Measurements from ENCODE around the gene METTL25.
"Not testable (repeated sequence)": the region's sequence is repeated elsewhere in the genome, so short reads cannot be mapped to it uniquely, and the experiment has no call there.

Gene METTL25

GRCh38 chr12:82359115-82359478 lies 768 bp downstream of the METTL25 start:
- peaks cover 10% of the 10 kb centered on the region for H3K4me1 ChIP-seq (ENCODE audit: control insufficient read depth, insufficient read depth, low read length)
- peak overlapping the region; percentile 22 for H3K4me3 ChIP-seq (ENCODE audit: low read length)
- no peaks in the 10 kb centered on the region for H3K9me3 ChIP-seq (ENCODE audit: control insufficient read depth, low read length)
- no peaks in the 10 kb centered on the region for H3K27me3 ChIP-seq (ENCODE audit: control insufficient read depth, insufficient read depth, low read length)
- H3K36me3 ChIP-seq (ENCODE audit: control insufficient read depth, insufficient read depth, low read length) = peaks cover 4% of the 10 kb centered on the region
- H3K9ac ChIP-seq (ENCODE audit: low read length) = peak overlapping the region; percentile 84

DNA sequence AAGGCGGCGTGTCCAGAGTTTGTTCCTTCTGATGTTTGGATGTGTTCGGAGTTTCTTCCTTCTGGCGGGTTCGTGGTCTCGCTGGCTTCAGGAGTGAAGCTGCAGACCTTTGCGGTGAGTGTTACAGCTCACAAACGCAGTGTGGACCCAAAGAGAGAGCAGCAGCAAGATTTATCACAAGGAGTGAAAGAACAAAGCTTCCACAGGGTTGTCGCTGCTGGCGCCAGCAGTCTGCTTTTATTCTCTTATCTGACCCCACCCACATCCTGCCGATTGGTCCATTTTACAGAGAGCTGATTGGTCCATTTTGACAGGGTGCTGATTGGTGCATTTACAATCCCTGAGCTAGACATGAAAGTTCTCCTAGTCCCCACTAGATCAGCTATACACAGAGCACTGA lies 2.5 kb downstream of the METTL25 start:
- not testable (repeated sequence) for H3K27me3 ChIP-seq (ENCODE audit: control insufficient read depth, insufficient read depth, low read length); H3K9me3 ChIP-seq (ENCODE audit: control insufficient read depth, low read length); H3K36me3 ChIP-seq (ENCODE audit: control insufficient read depth, insufficient read depth, low read length); H3K4me3 ChIP-seq (ENCODE audit: low read length); H3K9ac ChIP-seq (ENCODE audit: low read length)
- peaks cover 10% of the 10 kb centered on the region for H3K4me1 ChIP-seq (ENCODE audit: control insufficient read depth, insufficient read depth, low read length)

- Histone ChIP-seq H3K4me1 (ENCODE audit: control insufficient read depth, insufficient read depth, low read length) (peaks cover 10% of the 10 kb centered on the region), H3K36me3 (ENCODE audit: control insufficient read depth, insufficient read depth, low read length) (no peaks in the 10 kb centered on the region), H3K4me3 (ENCODE audit: low read length) (no peak overlapping the region), H3K27me3 (ENCODE audit: control insufficient read depth, insufficient read depth, low read length) (no peaks in the 10 kb centered on the region), H3K9me3 (ENCODE audit: control insufficient read depth, low read length) (no peaks in the 10 kb centered on the region), H3K9ac (ENCODE audit: low read length) (no peak overlapping the region)
Measured at GRCh38 chr12:82361461-82361915, 3.2 kb downstream of the METTL25 start.

GRCh38 chr12:82363990-82364389 lies 5.7 kb downstream of the METTL25 start:
- Histone ChIP-seq H3K36me3 (ENCODE audit: control insufficient read depth, insufficient read depth, low read length) (no peaks in the 10 kb centered on the region), H3K4me3 (ENCODE audit: low read length) (no peak overlapping the region), H3K9ac (ENCODE audit: low read length) (no peak overlapping the region), H3K4me1 (ENCODE audit: control insufficient read depth, insufficient read depth, low read length) (peaks cover 10% of the 10 kb centered on the region), H3K9me3 (ENCODE audit: control insufficient read depth, low read length) (no peaks in the 10 kb centered on the region), H3K27me3 (ENCODE audit: control insufficient read depth, insufficient read depth, low read length) (no peaks in the 10 kb centered on the region)

DNA sequence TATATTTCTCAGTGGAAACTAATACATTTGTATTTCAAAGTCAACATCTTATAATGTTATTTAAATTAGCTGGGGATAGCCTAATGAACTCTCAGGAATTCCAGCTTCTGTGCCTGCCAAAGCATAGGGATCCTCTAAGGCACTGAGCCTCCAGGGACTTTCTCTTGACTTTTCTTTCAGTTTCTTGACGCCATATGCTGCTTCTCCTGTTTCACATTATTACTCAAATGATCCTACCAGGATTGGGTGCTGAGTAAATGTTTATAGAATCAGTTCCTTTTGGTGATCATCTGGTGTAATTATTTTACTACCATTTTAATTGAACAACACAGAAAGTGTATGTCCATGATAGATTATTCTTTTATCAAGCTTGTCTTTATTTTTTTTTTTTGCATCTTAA lies 7.9 kb downstream of the METTL25 start:
- H3K9me3 ChIP-seq (ENCODE audit: control insufficient read depth, low read length) = no peaks in the 10 kb centered on the region
- no peak overlapping the region for H3K9ac ChIP-seq (ENCODE audit: low read length)
- no peak overlapping the region for H3K4me3 ChIP-seq (ENCODE audit: low read length)
- no peaks in the 10 kb centered on the region for H3K27me3 ChIP-seq (ENCODE audit: control insufficient read depth, insufficient read depth, low read length)
- H3K36me3 ChIP-seq (ENCODE audit: control insufficient read depth, insufficient read depth, low read length) = no peaks in the 10 kb centered on the region
- H3K4me1 ChIP-seq (ENCODE audit: control insufficient read depth, insufficient read depth, low read length) = no peaks in the 10 kb centered on the region

DNA sequence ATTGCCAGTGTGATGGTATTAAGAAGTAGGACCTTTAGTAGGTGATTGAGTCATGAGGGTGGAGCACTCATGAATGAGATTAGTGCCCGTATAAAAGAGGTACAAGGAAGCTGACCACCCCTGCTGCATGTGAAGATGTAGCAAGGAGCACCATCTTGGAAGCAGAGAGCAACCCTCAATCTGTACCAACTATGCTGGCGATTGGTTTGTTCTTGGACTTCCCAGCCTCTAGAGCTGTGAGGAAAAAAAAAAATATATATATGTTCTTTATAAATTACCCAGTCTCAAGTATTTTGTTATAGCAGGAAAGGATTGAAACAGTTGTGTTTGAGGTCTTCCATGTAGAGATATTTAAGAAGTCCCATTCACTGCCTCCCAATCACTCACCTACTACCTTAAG lies 16.9 kb downstream of the METTL25 start:
- no peaks in the 10 kb centered on the region for H3K36me3 ChIP-seq (ENCODE audit: control insufficient read depth, insufficient read depth, low read length)
- no peaks in the 10 kb centered on the region for H3K9me3 ChIP-seq (ENCODE audit: control insufficient read depth, low read length)
- H3K9ac ChIP-seq (ENCODE audit: low read length) = no peak overlapping the region
- no peaks in the 10 kb centered on the region for H3K27me3 ChIP-seq (ENCODE audit: control insufficient read depth, insufficient read depth, low read length)
- no peak overlapping the region for H3K4me3 ChIP-seq (ENCODE audit: low read length)
- no peaks in the 10 kb centered on the region for H3K4me1 ChIP-seq (ENCODE audit: control insufficient read depth, insufficient read depth, low read length)

- no peak overlapping the region for H3K4me3 ChIP-seq (ENCODE audit: low read length)
- no peaks in the 10 kb centered on the region for H3K4me1 ChIP-seq (ENCODE audit: control insufficient read depth, insufficient read depth, low read length)
- no peaks in the 10 kb centered on the region for H3K27me3 ChIP-seq (ENCODE audit: control insufficient read depth, insufficient read depth, low read length)
- no peaks in the 10 kb centered on the region for H3K36me3 ChIP-seq (ENCODE audit: control insufficient read depth, insufficient read depth, low read length)
- H3K9ac ChIP-seq (ENCODE audit: low read length) = no peak overlapping the region
- H3K9me3 ChIP-seq (ENCODE audit: control insufficient read depth, low read length) = no peaks in the 10 kb centered on the region
Measured at GRCh38 chr12:82378997-82379396, 20.7 kb downstream of the METTL25 start.

GRCh38 chr12:82383930-82384552 lies 25.7 kb downstream of the METTL25 start:
- no peaks in the 10 kb centered on the region for H3K4me1 ChIP-seq (ENCODE audit: control insufficient read depth, insufficient read depth, low read length)
- no peak overlapping the region for H3K4me3 ChIP-seq (ENCODE audit: low read length)
- H3K36me3 ChIP-seq (ENCODE audit: control insufficient read depth, insufficient read depth, low read length) = no peaks in the 10 kb centered on the region
- no peaks in the 10 kb centered on the region for H3K27me3 ChIP-seq (ENCODE audit: control insufficient read depth, insufficient read depth, low read length)
- no peak overlapping the region for H3K9ac ChIP-seq (ENCODE audit: low read length)
- no peaks in the 10 kb centered on the region for H3K9me3 ChIP-seq (ENCODE audit: control insufficient read depth, low read length)

- no peak overlapping the region for H3K4me3 ChIP-seq (ENCODE audit: low read length)
Measured at GRCh38 chr12:82398879-82399278, 40.5 kb downstream of the METTL25 start.

GRCh38 chr12:82400819-82401218 lies 42.5 kb downstream of the METTL25 start:
- Histone ChIP-seq H3K36me3 (ENCODE audit: control insufficient read depth, insufficient read depth, low read length) (no peaks in the 10 kb centered on the region), H3K27me3 (ENCODE audit: control insufficient read depth, insufficient read depth, low read length) (no peaks in the 10 kb centered on the region)

More at GRCh38 chr12:82398879-82399278, 40.5 kb downstream of the METTL25 start:
- no peaks in the 10 kb centered on the region for H3K27me3 ChIP-seq (ENCODE audit: control insufficient read depth, insufficient read depth, low read length)
- no peaks in the 10 kb centered on the region for H3K36me3 ChIP-seq (ENCODE audit: control insufficient read depth, insufficient read depth, low read length)
- no peak overlapping the region for H3K9ac ChIP-seq (ENCODE audit: low read length)
- no peaks in the 10 kb centered on the region for H3K4me1 ChIP-seq (ENCODE audit: control insufficient read depth, insufficient read depth, low read length)
- no peaks in the 10 kb centered on the region for H3K9me3 ChIP-seq (ENCODE audit: control insufficient read depth, low read length)

DNA sequence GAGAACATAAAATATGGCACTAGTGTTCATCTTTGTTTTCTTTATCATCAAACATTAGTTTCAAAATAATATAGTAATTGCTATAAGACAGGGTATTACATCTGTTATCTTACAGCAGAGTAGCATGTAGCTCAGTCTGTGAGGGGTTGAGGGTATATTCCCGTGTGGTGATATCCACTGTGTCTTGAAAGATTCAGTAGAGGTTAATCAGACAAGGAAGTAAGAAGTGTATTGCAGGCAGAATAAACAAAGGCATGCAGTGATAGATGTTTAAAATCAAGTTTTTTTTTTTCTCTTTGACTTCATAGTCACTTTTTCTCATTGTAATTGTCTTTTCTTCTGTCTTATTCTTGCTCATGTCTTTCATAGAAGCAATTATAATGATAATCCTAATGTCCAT lies 48.3 kb downstream of the METTL25 start:
- Histone ChIP-seq H3K4me1 (ENCODE audit: control insufficient read depth, insufficient read depth, low read length) (peaks cover 8% of the 10 kb centered on the region), H3K36me3 (ENCODE audit: control insufficient read depth, insufficient read depth, low read length) (no peaks in the 10 kb centered on the region), H3K9ac (ENCODE audit: low read length) (no peak overlapping the region), H3K4me3 (ENCODE audit: low read length) (no peak overlapping the region), H3K27me3 (ENCODE audit: control insufficient read depth, insufficient read depth, low read length) (no peaks in the 10 kb centered on the region), H3K9me3 (ENCODE audit: control insufficient read depth, low read length) (no peaks in the 10 kb centered on the region)

More at GRCh38 chr12:82400819-82401218, 42.5 kb downstream of the METTL25 start:
- Histone ChIP-seq H3K9me3 (ENCODE audit: control insufficient read depth, low read length) (no peaks in the 10 kb centered on the region), H3K4me3 (ENCODE audit: low read length) (no peak overlapping the region), H3K4me1 (ENCODE audit: control insufficient read depth, insufficient read depth, low read length) (no peaks in the 10 kb centered on the region), H3K9ac (ENCODE audit: low read length) (no peak overlapping the region)

GRCh38 chr12:82407481-82407880 lies 49.2 kb downstream of the METTL25 start:
- no peak overlapping the region for H3K9ac ChIP-seq (ENCODE audit: low read length)
- H3K4me3 ChIP-seq (ENCODE audit: low read length) = no peak overlapping the region
- no peaks in the 10 kb centered on the region for H3K9me3 ChIP-seq (ENCODE audit: control insufficient read depth, low read length)
- no peaks in the 10 kb centered on the region for H3K27me3 ChIP-seq (ENCODE audit: control insufficient read depth, insufficient read depth, low read length)
- H3K4me1 ChIP-seq (ENCODE audit: control insufficient read depth, insufficient read depth, low read length) = peaks cover 8% of the 10 kb centered on the region
- H3K36me3 ChIP-seq (ENCODE audit: control insufficient read depth, insufficient read depth, low read length) = no peaks in the 10 kb centered on the region

GRCh38 chr12:82408844-82409243 lies 50.5 kb downstream of the METTL25 start:
- H3K9me3 ChIP-seq (ENCODE audit: control insufficient read depth, low read length) = no peaks in the 10 kb centered on the region
- H3K27me3 ChIP-seq (ENCODE audit: control insufficient read depth, insufficient read depth, low read length) = no peaks in the 10 kb centered on the region
- H3K4me1 ChIP-seq (ENCODE audit: control insufficient read depth, insufficient read depth, low read length) = peaks cover 8% of the 10 kb centered on the region
- no peak overlapping the region for H3K4me3 ChIP-seq (ENCODE audit: low read length)
- no peak overlapping the region for H3K9ac ChIP-seq (ENCODE audit: low read length)
- no peaks in the 10 kb centered on the region for H3K36me3 ChIP-seq (ENCODE audit: control insufficient read depth, insufficient read depth, low read length)
